Hematopoietic multipotent progenitor cell treated with erythropoietin and hydrocortisone succinate and interleukin-3 and kit ligand, for 15 days (in vitro differentiated cells): Measurements from ENCODE around the gene RBMS3.

Source experiments
- DNase-seq: peaks from one replicate; pipeline ENCODE4 v3.0.0-alpha.2; 2015; ENCODE audit warnings: low spot score

Gene RBMS3

GRCh38 chr3:29277249-29277648 is 3.6 kb upstream of the RBMS3 start:
- no peak for DNase-seq

- no peak for DNase-seq
Measured at GRCh38 chr3:29279286-29279685, 1.6 kb upstream of the RBMS3 start.

- no peak for DNase-seq
Measured at GRCh38 chr3:29279806-29280205, 1.1 kb upstream of the RBMS3 start.

GRCh38 chr3:29281094-29281343 is 148 bp downstream of the RBMS3 start:
- no peak for DNase-seq

GRCh38 chr3:29281344-29282241 is 722 bp downstream of the RBMS3 start:
- DNase-seq, result no peak

- no peak for DNase-seq
Measured at GRCh38 chr3:29282427-29283230, 1.8 kb downstream of the RBMS3 start.

- no peak for DNase-seq
Measured at GRCh38 chr3:29283231-29284119, 2.6 kb downstream of the RBMS3 start.

GRCh38 chr3:29284497-29284896 is 3.6 kb downstream of the RBMS3 start:
- no peak for DNase-seq

GRCh38 chr3:29285471-29286071 is 4.7 kb downstream of the RBMS3 start:
- DNase-seq, result no peak

- DNase-seq, result no peak
Measured at GRCh38 chr3:29286478-29287240, 5.8 kb downstream of the RBMS3 start.

GRCh38 chr3:29290596-29290995 is 9.7 kb downstream of the RBMS3 start:
- no peak for DNase-seq

GRCh38 chr3:29291260-29291981 is 10.6 kb downstream of the RBMS3 start:
- DNase-seq, result no peak

GRCh38 chr3:29291982-29292363 is 11.1 kb downstream of the RBMS3 start:
- no peak for DNase-seq

GRCh38 chr3:29293421-29293820 is 12.6 kb downstream of the RBMS3 start:
- no peak for DNase-seq

GRCh38 chr3:29297998-29298397 is 17.1 kb downstream of the RBMS3 start:
- no peak for DNase-seq

GRCh38 chr3:29301332-29302019 is 20.6 kb downstream of the RBMS3 start:
- no peak for DNase-seq

GRCh38 chr3:29302619-29303018 is 21.7 kb downstream of the RBMS3 start:
- DNase-seq, result no peak

GRCh38 chr3:29307295-29307694 is 26.4 kb downstream of the RBMS3 start:
- DNase-seq, result no peak

- no peak for DNase-seq
Measured at GRCh38 chr3:29310865-29311264, 30.0 kb downstream of the RBMS3 start.

GRCh38 chr3:29311795-29312194 is 30.9 kb downstream of the RBMS3 start:
- no peak for DNase-seq
